HepG2 (cell line): ENCODE results near the gene PRH2. TPM values are rescaled to one million over a fixed set of nuclear protein-coding genes. Genes with fewer than 3 reads are reported as not detected.

Experiments
- ARID2 ChIP-seq: sonication (generic); formaldehyde crosslinking; IDR thresholded peaks from 2 replicates; pipeline ENCODE4 v1.8.1; 2022; ENCODE audit warnings: mild to moderate bottlenecking, missing genetic modification reagents, borderline replicate concordance
- ASH2L ChIP-seq: fragments of 300-600, 200-600 bp; sonication (generic); IDR thresholded peaks from 2 replicates; pipeline ENCODE4 v1.7.0; 2017; ENCODE audit warnings: low read depth, mild to moderate bottlenecking, moderate library complexity, mixed read lengths, low read length; ENCODE audit not compliant: insufficient read length
- ATF7-NPFF ChIP-seq: sonication (generic); formaldehyde crosslinking; IDR thresholded peaks from 2 replicates; pipeline ENCODE4 v1.8.1; 2023; ENCODE audit warnings: mild to moderate bottlenecking, low read depth, missing genetic modification reagents, moderate library complexity
- BCL6 ChIP-seq: IDR thresholded peaks from 2 replicates; pipeline ENCODE4 v1.6.1; 2016; ENCODE audit warnings: missing genetic modification reagents, missing compliant biosample characterization
- CC2D1A ChIP-seq: sonication (generic); formaldehyde crosslinking; IDR thresholded peaks from 2 replicates; pipeline ENCODE4 v1.8.1; 2023; ENCODE audit warnings: mild to moderate bottlenecking, missing genetic modification reagents
- DMAP1 ChIP-seq: IDR thresholded peaks from 2 replicates; pipeline ENCODE4 v1.6.1; 2016
- NCOA2 ChIP-seq: sonication (generic); formaldehyde crosslinking; IDR thresholded peaks from 2 replicates; pipeline ENCODE4 v1.8.0; 2022; ENCODE audit warnings: inconsistent platforms
- PCBP1 ChIP-seq: fragments of 200-400 bp; formaldehyde crosslinking; IDR thresholded peaks from 2 replicates; pipeline ENCODE4 v1.6.1; 2017; ENCODE audit warnings: mild to moderate bottlenecking, low read depth, low read length, borderline replicate concordance
- PHB2 ChIP-seq: fragments of 450-650 bp; IDR thresholded peaks from 2 replicates; pipeline ENCODE4 v1.6.1; 2018; ENCODE audit not compliant: partially characterized antibody
- SMAD3 ChIP-seq: sonication (generic); formaldehyde crosslinking; IDR thresholded peaks from 2 replicates; pipeline ENCODE4 v1.4.0; 2020; ENCODE audit warnings: missing genetic modification reagents
- ZFP62 ChIP-seq: sonication (generic); formaldehyde crosslinking; IDR thresholded peaks from 2 replicates; pipeline ENCODE4 v1.4.0; 2020; ENCODE audit warnings: missing genetic modification reagents
- ZMYM2 ChIP-seq: sonication (generic); formaldehyde crosslinking; IDR thresholded peaks from 2 replicates; pipeline ENCODE4 v1.8.0; 2022; ENCODE audit warnings: mild to moderate bottlenecking, missing genetic modification reagents
- ZNF547 ChIP-seq: sonication (generic); formaldehyde crosslinking; IDR thresholded peaks from 2 replicates; pipeline ENCODE4 v1.5.1; 2020; ENCODE audit warnings: mild to moderate bottlenecking, missing genetic modification reagents
- ZNF713 ChIP-seq: sonication (generic); formaldehyde crosslinking; IDR thresholded peaks from 2 replicates; pipeline ENCODE4 v1.4.0; 2020; ENCODE audit warnings: mild to moderate bottlenecking, missing genetic modification reagents
- polyA plus RNA-seq, 8 experiments: library from polyadenylated mRNA; depleted of rRNA in 3 of 8; stranded (reverse) in 7 of 8; unstranded in 1 of 8; fragments of >200 nt; fragmentation: Illumina TruSeq in 4 of 8; extraction: Trizol in 4 of 8; gene quantifications; 2 replicates each; pipeline versions ENCODE4 v1.2.1 to v1.2.3, GENCODE V29; 2011 to 2016; ENCODE audit warnings: low read depth in 4 of 8, missing spikeins in 1 of 8, mixed read lengths in 1 of 8; ENCODE audit not compliant: insufficient read depth in 1 of 8
- total RNA-seq, 5 experiments: library from RNA; depleted of rRNA; stranded (reverse); fragments of >200 nt; fragmentation: Illumina TruSeq; extraction: Trizol; gene quantifications; 2 replicates each; pipeline ENCODE4 v1.2.3, GENCODE V29; 2016; ENCODE audit warnings: low read depth in 1 of 5
- TF ChIP-seq, protein P1 (sequence below): sonication (generic); formaldehyde crosslinking; IDR thresholded peaks from 2 replicates; pipeline ENCODE4 v1.4.0; 2020; ENCODE audit warnings: mild to moderate bottlenecking, missing genetic modification reagents
- TF ChIP-seq, protein P2 (sequence below): sonication (generic); formaldehyde crosslinking; IDR thresholded peaks from 2 replicates; pipeline ENCODE4 v1.8.0; 2022; ENCODE audit warnings: mild to moderate bottlenecking, missing genetic modification reagents, moderate library complexity
- TF ChIP-seq, protein P3 (sequence below): sonication (generic); formaldehyde crosslinking; IDR thresholded peaks from 2 replicates; pipeline ENCODE4 v1.9.0; 2021; ENCODE audit warnings: missing genetic modification reagents, mild to moderate bottlenecking, borderline replicate concordance
- TF ChIP-seq, protein P4 (sequence below): sonication (generic); formaldehyde crosslinking; IDR thresholded peaks from 2 replicates; pipeline ENCODE4 v1.5.0; 2020; ENCODE audit warnings: missing genetic modification reagents
- TF ChIP-seq, protein P5 (sequence below): IDR thresholded peaks from 2 replicates; pipeline ENCODE4 v1.6.1; 2016; ENCODE audit warnings: missing compliant biosample characterization, missing genetic modification reagents, borderline replicate concordance
- TF ChIP-seq, protein P6 (sequence below): IDR thresholded peaks from 2 replicates; pipeline ENCODE4 v1.6.1; 2016; ENCODE audit warnings: missing biosample characterization, missing genetic modification reagents, low read depth
- TF ChIP-seq, protein P7 (sequence below): sonication (generic); formaldehyde crosslinking; IDR thresholded peaks from 2 replicates; pipeline ENCODE4 v1.4.0; 2020; ENCODE audit warnings: missing genetic modification reagents

PRH2 gene
- total and polyA plus RNA-seq, 2 of the 13 experiments (the other 11 are each of a cell fraction or from before 2014, with no cell fraction given): 0.24 to 0.48 TPM

DNA sequence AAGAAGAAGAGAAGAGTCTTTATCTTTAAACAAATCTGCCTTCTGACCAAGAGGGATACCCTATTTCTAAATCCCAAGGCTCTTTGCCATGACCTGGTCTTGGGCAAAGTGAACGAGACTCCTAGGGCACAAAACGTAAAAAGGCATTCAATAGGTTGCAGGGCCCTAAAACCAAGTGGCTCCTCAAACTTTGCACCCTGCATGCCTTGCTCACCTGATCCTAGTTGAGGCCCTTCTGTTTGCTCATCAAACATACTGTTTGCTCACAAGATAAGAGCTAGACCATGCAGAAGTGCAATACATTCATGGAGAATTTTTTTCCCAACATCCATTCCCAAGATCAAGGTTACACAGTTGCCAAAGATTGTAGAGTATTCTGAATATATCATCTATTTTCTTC, 37.1 kb upstream of the PRH2 start (continued):
- TF ChIP-seq, protein P1, sequence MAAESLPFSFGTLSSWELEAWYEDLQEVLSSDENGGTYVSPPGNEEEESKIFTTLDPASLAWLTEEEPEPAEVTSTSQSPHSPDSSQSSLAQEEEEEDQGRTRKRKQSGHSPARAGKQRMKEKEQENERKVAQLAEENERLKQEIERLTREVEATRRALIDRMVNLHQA: no peak
- TF ChIP-seq ZFP62 (CRISPR knock-in tag): no peak
- peak; percentile 97 for TF ChIP-seq BCL6
- no peak for TF ChIP-seq CC2D1A (CRISPR knock-in tag)
- TF ChIP-seq, protein P2, sequence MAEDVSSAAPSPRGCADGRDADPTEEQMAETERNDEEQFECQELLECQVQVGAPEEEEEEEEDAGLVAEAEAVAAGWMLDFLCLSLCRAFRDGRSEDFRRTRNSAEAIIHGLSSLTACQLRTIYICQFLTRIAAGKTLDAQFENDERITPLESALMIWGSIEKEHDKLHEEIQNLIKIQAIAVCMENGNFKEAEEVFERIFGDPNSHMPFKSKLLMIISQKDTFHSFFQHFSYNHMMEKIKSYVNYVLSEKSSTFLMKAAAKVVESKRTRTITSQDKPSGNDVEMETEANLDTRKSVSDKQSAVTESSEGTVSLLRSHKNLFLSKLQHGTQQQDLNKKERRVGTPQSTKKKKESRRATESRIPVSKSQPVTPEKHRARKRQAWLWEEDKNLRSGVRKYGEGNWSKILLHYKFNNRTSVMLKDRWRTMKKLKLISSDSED (CRISPR knock-in tag): no peak
- TF ChIP-seq SMAD3 (CRISPR knock-in tag): peak; percentile 96
- TF ChIP-seq, protein P3, sequence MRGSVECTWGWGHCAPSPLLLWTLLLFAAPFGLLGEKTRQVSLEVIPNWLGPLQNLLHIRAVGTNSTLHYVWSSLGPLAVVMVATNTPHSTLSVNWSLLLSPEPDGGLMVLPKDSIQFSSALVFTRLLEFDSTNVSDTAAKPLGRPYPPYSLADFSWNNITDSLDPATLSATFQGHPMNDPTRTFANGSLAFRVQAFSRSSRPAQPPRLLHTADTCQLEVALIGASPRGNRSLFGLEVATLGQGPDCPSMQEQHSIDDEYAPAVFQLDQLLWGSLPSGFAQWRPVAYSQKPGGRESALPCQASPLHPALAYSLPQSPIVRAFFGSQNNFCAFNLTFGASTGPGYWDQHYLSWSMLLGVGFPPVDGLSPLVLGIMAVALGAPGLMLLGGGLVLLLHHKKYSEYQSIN: no peak
- TF ChIP-seq ASH2L: peak; percentile 88
- TF ChIP-seq, protein P4, sequence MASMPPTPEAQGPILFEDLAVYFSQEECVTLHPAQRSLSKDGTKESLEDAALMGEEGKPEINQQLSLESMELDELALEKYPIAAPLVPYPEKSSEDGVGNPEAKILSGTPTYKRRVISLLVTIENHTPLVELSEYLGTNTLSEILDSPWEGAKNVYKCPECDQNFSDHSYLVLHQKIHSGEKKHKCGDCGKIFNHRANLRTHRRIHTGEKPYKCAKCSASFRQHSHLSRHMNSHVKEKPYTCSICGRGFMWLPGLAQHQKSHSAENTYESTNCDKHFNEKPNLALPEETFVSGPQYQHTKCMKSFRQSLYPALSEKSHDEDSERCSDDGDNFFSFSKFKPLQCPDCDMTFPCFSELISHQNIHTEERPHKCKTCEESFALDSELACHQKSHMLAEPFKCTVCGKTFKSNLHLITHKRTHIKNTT: no peak
- TF ChIP-seq ZMYM2 (CRISPR knock-in tag): peak; percentile 89
- TF ChIP-seq ZNF547 (CRISPR knock-in tag): no peak
- TF ChIP-seq, protein P5, sequence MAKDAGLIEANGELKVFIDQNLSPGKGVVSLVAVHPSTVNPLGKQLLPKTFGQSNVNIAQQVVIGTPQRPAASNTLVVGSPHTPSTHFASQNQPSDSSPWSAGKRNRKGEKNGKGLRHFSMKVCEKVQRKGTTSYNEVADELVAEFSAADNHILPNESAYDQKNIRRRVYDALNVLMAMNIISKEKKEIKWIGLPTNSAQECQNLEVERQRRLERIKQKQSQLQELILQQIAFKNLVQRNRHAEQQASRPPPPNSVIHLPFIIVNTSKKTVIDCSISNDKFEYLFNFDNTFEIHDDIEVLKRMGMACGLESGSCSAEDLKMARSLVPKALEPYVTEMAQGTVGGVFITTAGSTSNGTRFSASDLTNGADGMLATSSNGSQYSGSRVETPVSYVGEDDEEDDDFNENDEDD (CRISPR knock-in tag): peak; percentile 25; the same call in 1 of the 2 replicates
- TF ChIP-seq ZNF713 (CRISPR knock-in tag): no peak
- no peak for TF ChIP-seq PHB2
- TF ChIP-seq, protein P6, sequence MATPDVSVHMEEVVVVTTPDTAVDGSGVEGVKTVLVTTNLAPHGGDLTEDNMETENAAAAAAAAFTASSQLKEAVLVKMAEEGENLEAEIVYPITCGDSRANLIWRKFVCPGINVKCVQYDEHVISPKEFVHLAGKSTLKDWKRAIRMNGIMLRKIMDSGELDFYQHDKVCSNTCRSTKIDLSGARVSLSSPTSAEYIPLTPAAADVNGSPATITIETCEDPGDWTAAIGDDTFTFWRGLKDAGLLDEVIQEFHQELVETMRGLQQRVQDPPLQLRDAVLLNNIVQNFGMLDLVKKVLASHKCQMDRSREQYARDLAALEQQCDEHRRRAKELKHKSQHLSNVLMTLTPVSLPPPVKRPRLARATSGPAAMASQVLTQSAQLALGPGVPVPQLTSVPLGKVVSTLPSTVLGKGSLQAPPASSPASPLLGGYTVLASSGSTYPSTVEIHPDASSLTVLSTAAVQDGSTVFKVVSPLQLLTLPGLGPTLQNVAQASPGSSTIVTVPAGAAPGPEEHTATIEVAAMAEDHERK (CRISPR knock-in tag): no peak
- TF ChIP-seq PCBP1: no peak
- TF ChIP-seq, protein P7, sequence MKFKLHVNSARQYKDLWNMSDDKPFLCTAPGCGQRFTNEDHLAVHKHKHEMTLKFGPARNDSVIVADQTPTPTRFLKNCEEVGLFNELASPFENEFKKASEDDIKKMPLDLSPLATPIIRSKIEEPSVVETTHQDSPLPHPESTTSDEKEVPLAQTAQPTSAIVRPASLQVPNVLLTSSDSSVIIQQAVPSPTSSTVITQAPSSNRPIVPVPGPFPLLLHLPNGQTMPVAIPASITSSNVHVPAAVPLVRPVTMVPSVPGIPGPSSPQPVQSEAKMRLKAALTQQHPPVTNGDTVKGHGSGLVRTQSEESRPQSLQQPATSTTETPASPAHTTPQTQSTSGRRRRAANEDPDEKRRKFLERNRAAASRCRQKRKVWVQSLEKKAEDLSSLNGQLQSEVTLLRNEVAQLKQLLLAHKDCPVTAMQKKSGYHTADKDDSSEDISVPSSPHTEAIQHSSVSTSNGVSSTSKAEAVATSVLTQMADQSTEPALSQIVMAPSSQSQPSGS (CRISPR knock-in tag): peak; percentile 81; the same call in 1 of the 2 replicates
- TF ChIP-seq DMAP1 (CRISPR knock-in tag): peak; percentile 76
- 0 out of 2 replicates have a peak, but pooled peaks have one; percentile 20 for TF ChIP-seq ARID2
- peak; percentile 99 for TF ChIP-seq NCOA2 (CRISPR knock-in tag)
- TF ChIP-seq ATF7-NPFF (CRISPR knock-in tag): no peak
